Measurements from ENCODE around the gene DLK1. TPM values are rescaled to one million over a fixed set of nuclear protein-coding genes. Genes with fewer than 3 reads are reported as not detected.

DLK1 gene
- total and polyA plus RNA-seq, 8 donors: 0.05 to 24.6 (median 3.5) TPM; not detected in 4

- intact Hi-C loops (cut with DNase I; ENCODE audit: low total_unique reads): no loop called here
- Histone ChIP-seq H3K36me3 (no peaks in the 10 kb centered on the region), H3K4me3 (no peak overlapping the region), H3K27ac (peak overlapping the region in 1 of 5 donors; percentile 6), H3K27me3 (peaks cover 0 to 37% (median 11%) of the 10 kb centered on the region in 3 donors), H3K4me1 (no peaks in the 10 kb centered on the region), H3K9me3 (no peaks in the 10 kb centered on the region)
- no peak for DNase-seq
- WGBS, 5 donors: 81 to 84% (median 84%) methylated on average over 13 of the region's 13 CpGs
- TF ChIP-seq POLR2A (IDR thresholded peaks at IDR 0.05): no peak
- no peak for TF ChIP-seq EP300 (IDR thresholded peaks at IDR 0.05)
- TF ChIP-seq, protein P1, sequence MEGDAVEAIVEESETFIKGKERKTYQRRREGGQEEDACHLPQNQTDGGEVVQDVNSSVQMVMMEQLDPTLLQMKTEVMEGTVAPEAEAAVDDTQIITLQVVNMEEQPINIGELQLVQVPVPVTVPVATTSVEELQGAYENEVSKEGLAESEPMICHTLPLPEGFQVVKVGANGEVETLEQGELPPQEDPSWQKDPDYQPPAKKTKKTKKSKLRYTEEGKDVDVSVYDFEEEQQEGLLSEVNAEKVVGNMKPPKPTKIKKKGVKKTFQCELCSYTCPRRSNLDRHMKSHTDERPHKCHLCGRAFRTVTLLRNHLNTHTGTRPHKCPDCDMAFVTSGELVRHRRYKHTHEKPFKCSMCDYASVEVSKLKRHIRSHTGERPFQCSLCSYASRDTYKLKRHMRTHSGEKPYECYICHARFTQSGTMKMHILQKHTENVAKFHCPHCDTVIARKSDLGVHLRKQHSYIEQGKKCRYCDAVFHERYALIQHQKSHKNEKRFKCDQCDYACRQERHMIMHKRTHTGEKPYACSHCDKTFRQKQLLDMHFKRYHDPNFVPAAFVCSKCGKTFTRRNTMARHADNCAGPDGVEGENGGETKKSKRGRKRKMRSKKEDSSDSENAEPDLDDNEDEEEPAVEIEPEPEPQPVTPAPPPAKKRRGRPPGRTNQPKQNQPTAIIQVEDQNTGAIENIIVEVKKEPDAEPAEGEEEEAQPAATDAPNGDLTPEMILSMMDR (IDR thresholded peaks at IDR 0.05): no peak
- TF ChIP-seq POLR2AphosphoS5 (IDR thresholded peaks at IDR 0.05): no peak
Observed at GRCh38 chr14:100696008-100696407, 30.7 kb upstream of the DLK1 start.

DNA sequence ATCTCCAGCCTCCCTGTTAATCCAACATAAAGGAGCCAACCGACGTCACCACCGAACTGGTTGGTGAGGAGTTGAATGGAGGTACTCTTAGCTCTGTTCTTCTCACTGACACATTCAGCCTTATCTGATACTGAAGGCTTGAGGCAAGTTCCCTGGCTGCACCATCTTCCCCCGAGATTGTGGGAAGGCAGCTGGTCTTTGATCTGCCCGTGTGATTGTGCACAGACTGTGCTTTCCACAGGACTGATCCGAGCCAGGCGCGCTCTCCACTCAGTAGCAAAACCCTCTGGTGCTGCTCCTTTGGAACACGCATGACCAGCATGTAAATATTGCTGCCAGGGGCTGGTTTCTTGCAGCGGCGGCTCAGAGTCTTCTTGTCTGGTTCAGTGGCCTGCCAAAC is 30.1 kb upstream of the DLK1 start:
- peaks cover 0 to 37% (median 11%) of the 10 kb centered on the region in 3 donors for H3K27me3 ChIP-seq
- H3K36me3 ChIP-seq: no peaks in the 10 kb centered on the region
- TF ChIP-seq, protein P1 (IDR thresholded peaks at IDR 0.05): no peak
- TF ChIP-seq POLR2AphosphoS5 (IDR thresholded peaks at IDR 0.05) (no peak), EP300 (IDR thresholded peaks at IDR 0.05) (no peak)
- no peak overlapping the region for H3K27ac ChIP-seq
- no peak for DNase-seq
- H3K9me3 ChIP-seq: no peaks in the 10 kb centered on the region
- 58 to 67% (median 59%) methylated on average over 11 of the region's 11 CpGs for WGBS, 5 donors
- intact Hi-C loops (cut with DNase I; ENCODE audit: low total_unique reads): no loop called here
- H3K4me1 ChIP-seq: no peaks in the 10 kb centered on the region
- no peak overlapping the region for H3K4me3 ChIP-seq

GRCh38 chr14:100698066-100698465 is 28.6 kb upstream of the DLK1 start:
- Histone ChIP-seq H3K36me3 (no peaks in the 10 kb centered on the region), H3K4me1 (no peaks in the 10 kb centered on the region), H3K4me3 (no peak overlapping the region), H3K27ac (no peak overlapping the region), H3K27me3 (peaks cover 0 to 23% (median 7%) of the 10 kb centered on the region in 3 donors), H3K9me3 (no peaks in the 10 kb centered on the region)
- intact Hi-C loops (cut with DNase I; ENCODE audit: low total_unique reads): no loop called here
- 65 to 82% (median 78%) methylated on average over 6 to 10 of the region's 10 CpGs for WGBS, 5 donors
- TF ChIP-seq POLR2A (IDR thresholded peaks at IDR 0.05) (no peak), POLR2AphosphoS5 (IDR thresholded peaks at IDR 0.05) (no peak), EP300 (IDR thresholded peaks at IDR 0.05) (no peak)
- TF ChIP-seq, protein P1 (IDR thresholded peaks at IDR 0.05): no peak
- no peak for DNase-seq

GRCh38 chr14:100698666-100699448 is 27.8 kb upstream of the DLK1 start:
- Histone ChIP-seq H3K27ac (no peak overlapping the region), H3K27me3 (peaks cover 0 to 18% (median 7%) of the 10 kb centered on the region in 3 donors), H3K4me1 (no peaks in the 10 kb centered on the region), H3K9me3 (no peaks in the 10 kb centered on the region), H3K36me3 (no peaks in the 10 kb centered on the region), H3K4me3 (no peak overlapping the region)
- no peak for DNase-seq
- WGBS, 5 donors: 70 to 81% (median 76%) methylated on average over 14 to 16 of the region's 16 CpGs
- intact Hi-C loops (cut with DNase I; ENCODE audit: low total_unique reads): no loop called here
- TF ChIP-seq, protein P1 (IDR thresholded peaks at IDR 0.05): no peak
- TF ChIP-seq POLR2AphosphoS5 (IDR thresholded peaks at IDR 0.05) (no peak), POLR2A (IDR thresholded peaks at IDR 0.05) (no peak), EP300 (IDR thresholded peaks at IDR 0.05) (no peak)
